ENCODE results near the gene RPH3AL. TPM values are rescaled to one million over a fixed set of nuclear protein-coding genes. Genes with fewer than 3 reads are reported as not detected.
"Not testable (repeated sequence)": the region's sequence is repeated elsewhere in the genome, so short reads cannot be mapped to it uniquely, and the experiment has no call there.

RPH3AL gene
- total RNA-seq, 2 experiments from 2014 or later: 0.80 to 1.6 TPM

- CTCF ChIA-PET: no interaction called here
- POLR2A ChIA-PET: no interaction called here
These were observed 66.7 kb downstream of the RPH3AL start for GRCh38 chr17:285751-286422.

GRCh38 chr17:284676-285355 is 67.8 kb downstream of the RPH3AL start:
- ChIA-PET CTCF (no interaction called here), POLR2A (no interaction called here)

GRCh38 chr17:283911-284675 is 68.5 kb downstream of the RPH3AL start:
- ChIA-PET POLR2A (no interaction called here), CTCF (no interaction called here)

GRCh38 chr17:282912-283882 is 69.4 kb downstream of the RPH3AL start:
- CTCF ChIA-PET: no interaction called here
- POLR2A ChIA-PET: no interaction called here

- ChIA-PET POLR2A (no interaction called here), CTCF (no interaction called here)
These were observed 70.4 kb downstream of the RPH3AL start for GRCh38 chr17:282000-282911.

GRCh38 chr17:281365-281999 is 71.1 kb downstream of the RPH3AL start:
- POLR2A ChIA-PET: no interaction called here
- CTCF ChIA-PET: no interaction called here

GRCh38 chr17:280901-281300 is 71.7 kb downstream of the RPH3AL start:
- ChIA-PET CTCF (no interaction called here), POLR2A (no interaction called here)

- ChIA-PET POLR2A (no interaction called here), CTCF (no interaction called here)
These were observed 72.4 kb downstream of the RPH3AL start for GRCh38 chr17:280216-280615.

- ChIA-PET POLR2A (no interaction called here), CTCF (no interaction called here)
These were observed 72.8 kb downstream of the RPH3AL start for GRCh38 chr17:279776-280175.

- ChIA-PET POLR2A (interaction anchor here (0.5 kb wide), 1 partner anchor 593 kb away, joined by 8 read pairs; no protein-coding TSS in a partner anchor), CTCF (no interaction called here)
These were observed 73.3 kb downstream of the RPH3AL start for GRCh38 chr17:279331-279730.

GRCh38 chr17:278676-279059 is 73.9 kb downstream of the RPH3AL start:
- CTCF ChIA-PET: no interaction called here
- POLR2A ChIA-PET: interaction anchor here (0.5 kb wide), 1 partner anchor 594 kb away, joined by 8 read pairs; no protein-coding TSS in a partner anchor

- POLR2A ChIA-PET: no interaction called here
- CTCF ChIA-PET: no interaction called here
These were observed 74.4 kb downstream of the RPH3AL start for GRCh38 chr17:278055-278675.

GRCh38 chr17:274902-275301 is 77.7 kb downstream of the RPH3AL start:
- ChIA-PET POLR2A (no interaction called here), CTCF (no interaction called here)

- ChIA-PET CTCF (no interaction called here), POLR2A (no interaction called here)
These were observed 78.4 kb downstream of the RPH3AL start for GRCh38 chr17:273981-274832.

GRCh38 chr17:272856-273255 is 79.8 kb downstream of the RPH3AL start:
- CTCF ChIA-PET, POLR2A ChIA-PET: not testable (repeated sequence)

- CTCF ChIA-PET: not testable (repeated sequence)
These were observed 80.5 kb downstream of the RPH3AL start for GRCh38 chr17:271928-272623.

More at GRCh38 chr17:271928-272623, 80.5 kb downstream of the RPH3AL start:
- POLR2A ChIA-PET: not testable (repeated sequence)

Measured in activated CD8-positive, alpha-beta memory T cell treated with anti-CD3 and anti-CD28 coated beads for 36 hours (primary cell).